ENCODE results near the gene NANS.
"Not testable (repeated sequence)": the region's sequence is repeated elsewhere in the genome, so short reads cannot be mapped to it uniquely, and the experiment has no call there.

Gene NANS

DNA sequence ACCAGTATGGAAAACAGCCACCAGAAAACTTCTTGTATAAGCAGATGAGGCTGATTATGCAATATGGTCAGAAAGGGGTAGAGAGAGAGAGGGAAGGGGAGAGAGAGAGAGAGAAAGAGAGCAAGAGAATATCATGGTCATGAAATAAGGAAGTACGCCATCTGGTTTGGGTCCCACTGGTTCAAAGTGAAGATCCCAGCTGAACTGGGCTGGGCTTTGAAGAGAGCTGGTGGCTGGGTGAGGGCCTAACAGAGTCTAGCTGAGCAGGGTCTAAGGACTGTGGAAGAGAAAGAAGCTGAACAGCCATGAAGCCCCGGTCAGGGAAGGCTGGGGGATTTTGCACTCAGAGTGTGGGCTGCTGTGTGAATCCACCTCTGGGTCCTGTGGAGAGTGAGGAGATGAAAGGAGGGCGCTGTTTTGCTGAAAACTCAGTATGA lies 47.9 kb downstream of the NANS start:
- no peak overlapping the region for H3K27ac ChIP-seq (ENCODE audit: low read length)
- H3K36me3 ChIP-seq (ENCODE audit: control insufficient read depth in 1 of 2, insufficient read depth in 2 of 2, low read length in 2 of 2) = peaks cover 11 to 26% of the 10 kb centered on the region in 2 donors
- H3K9me3 ChIP-seq (ENCODE audit: control insufficient read depth in 1 of 2, low read length in 2 of 2) = peaks cover 0 to 5% of the 10 kb centered on the region in 2 donors
- no peaks in the 10 kb centered on the region for H3K27me3 ChIP-seq (ENCODE audit: low read depth, low read length)
- no peaks in the 10 kb centered on the region for H3K4me1 ChIP-seq (ENCODE audit: control insufficient read depth in 1 of 2, insufficient read depth in 2 of 2, low read length in 2 of 2)
- H3K4me3 ChIP-seq (ENCODE audit: low read depth in 1 of 2, low read length in 2 of 2) = no peak overlapping the region

DNA sequence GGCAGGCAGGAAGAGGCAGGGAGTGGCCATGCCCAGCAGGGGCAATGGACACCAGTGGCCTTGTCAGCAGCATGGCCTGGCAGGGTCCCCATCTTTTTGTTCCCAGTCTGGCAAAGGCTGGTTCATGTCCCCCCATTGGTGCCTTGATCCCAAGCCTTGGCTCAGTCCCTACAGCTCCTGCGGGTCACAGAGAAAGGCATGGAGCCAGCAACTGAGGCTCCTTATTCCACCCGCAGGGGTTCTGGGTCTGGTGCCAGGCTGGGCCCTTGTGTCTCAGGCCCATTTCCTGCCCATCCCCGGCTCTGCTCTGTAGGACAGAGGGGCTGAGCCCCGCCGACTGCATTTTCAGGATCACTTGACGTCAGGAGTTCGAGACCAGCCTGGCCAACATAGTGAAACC lies 48.5 kb downstream of the NANS start:
- peaks cover 0 to 5% of the 10 kb centered on the region in 2 donors for H3K9me3 ChIP-seq (ENCODE audit: control insufficient read depth in 1 of 2, low read length in 2 of 2)
- H3K27me3 ChIP-seq (ENCODE audit: low read depth, low read length) = no peaks in the 10 kb centered on the region
- no peak overlapping the region for H3K27ac ChIP-seq (ENCODE audit: low read length)
- no peaks in the 10 kb centered on the region for H3K4me1 ChIP-seq (ENCODE audit: control insufficient read depth in 1 of 2, insufficient read depth in 2 of 2, low read length in 2 of 2)
- H3K4me3 ChIP-seq (ENCODE audit: low read depth in 1 of 2, low read length in 2 of 2) = no peak overlapping the region
- H3K36me3 ChIP-seq (ENCODE audit: control insufficient read depth in 1 of 2, insufficient read depth in 2 of 2, low read length in 2 of 2) = peaks cover 11 to 32% of the 10 kb centered on the region in 2 donors

- H3K27ac ChIP-seq (ENCODE audit: low read length) = no peak overlapping the region
- H3K36me3 ChIP-seq (ENCODE audit: control insufficient read depth in 1 of 2, insufficient read depth in 2 of 2, low read length in 2 of 2) = peaks cover 11 to 32% of the 10 kb centered on the region in 2 donors
- H3K9me3 ChIP-seq (ENCODE audit: control insufficient read depth in 1 of 2, low read length in 2 of 2) = peaks cover 0 to 5% of the 10 kb centered on the region in 2 donors
- H3K4me3 ChIP-seq (ENCODE audit: low read depth in 1 of 2, low read length in 2 of 2) = no peak overlapping the region
- no peaks in the 10 kb centered on the region for H3K4me1 ChIP-seq (ENCODE audit: control insufficient read depth in 1 of 2, insufficient read depth in 2 of 2, low read length in 2 of 2)
- H3K27me3 ChIP-seq (ENCODE audit: low read depth, low read length) = no peaks in the 10 kb centered on the region
These were observed 51.4 kb downstream of the NANS start for GRCh38 chr9:98107926-98108325.

DNA sequence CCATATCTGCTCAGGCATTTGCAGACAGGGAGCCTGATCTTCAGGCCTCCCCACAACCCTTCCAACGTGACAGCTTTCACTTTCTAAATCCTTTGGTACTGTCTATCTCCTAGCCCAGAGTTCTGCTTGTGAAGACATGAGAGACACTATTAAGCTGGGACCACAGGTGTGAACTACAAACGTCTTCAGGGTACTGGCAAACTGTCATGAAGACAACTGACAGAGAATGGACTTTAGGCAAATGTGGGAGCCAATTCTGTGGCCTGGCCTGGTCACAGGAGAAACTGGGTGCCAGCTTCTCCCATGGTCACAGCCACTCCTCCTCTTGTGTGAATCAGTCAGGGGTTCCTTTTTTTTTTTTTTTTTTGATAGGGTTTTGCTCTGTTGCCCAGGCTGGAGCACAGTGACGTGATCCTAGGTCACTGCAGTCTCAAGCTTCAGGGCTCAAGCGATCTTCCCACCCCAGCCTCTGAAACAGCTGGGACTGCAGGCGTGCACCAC lies 52.0 kb downstream of the NANS start:
- Histone ChIP-seq H3K4me3 (ENCODE audit: low read depth in 1 of 2, low read length in 2 of 2) (no peak overlapping the region), H3K36me3 (ENCODE audit: control insufficient read depth in 1 of 2, insufficient read depth in 2 of 2, low read length in 2 of 2) (peaks cover 11 to 32% of the 10 kb centered on the region in 2 donors), H3K4me1 (ENCODE audit: control insufficient read depth in 1 of 2, insufficient read depth in 2 of 2, low read length in 2 of 2) (no peaks in the 10 kb centered on the region), H3K27me3 (ENCODE audit: low read depth, low read length) (no peaks in the 10 kb centered on the region), H3K9me3 (ENCODE audit: control insufficient read depth in 1 of 2, low read length in 2 of 2) (peaks cover 0 to 5% of the 10 kb centered on the region in 2 donors), H3K27ac (ENCODE audit: low read length) (no peak overlapping the region)

DNA sequence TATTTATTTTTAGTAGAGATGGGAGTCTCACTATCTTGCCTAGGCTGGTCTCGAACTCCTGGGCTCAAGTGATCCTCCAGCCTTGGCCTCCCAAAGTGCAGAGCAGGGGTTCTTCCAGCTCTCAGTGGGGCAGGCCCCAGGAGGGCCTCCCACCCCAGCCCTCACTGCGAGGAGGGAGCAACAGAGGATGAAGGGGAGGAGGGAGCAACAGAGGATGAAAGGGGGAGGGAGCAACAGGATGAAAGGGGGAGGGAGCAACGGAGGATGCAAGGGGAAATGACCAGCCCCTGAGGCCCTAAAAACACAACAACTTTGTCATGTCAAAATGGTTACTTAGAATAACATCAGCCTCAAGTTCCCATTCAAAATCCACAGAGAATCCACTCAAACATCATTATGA lies 52.5 kb downstream of the NANS start:
- peaks cover 7 to 32% of the 10 kb centered on the region in 2 donors for H3K36me3 ChIP-seq (ENCODE audit: control insufficient read depth in 1 of 2, insufficient read depth in 2 of 2, low read length in 2 of 2)
- peaks cover 0 to 5% of the 10 kb centered on the region in 2 donors for H3K9me3 ChIP-seq (ENCODE audit: control insufficient read depth in 1 of 2, low read length in 2 of 2)
- H3K4me1 ChIP-seq (ENCODE audit: control insufficient read depth in 1 of 2, insufficient read depth in 2 of 2, low read length in 2 of 2) = no peaks in the 10 kb centered on the region
- H3K27me3 ChIP-seq (ENCODE audit: low read depth, low read length) = no peaks in the 10 kb centered on the region
- H3K4me3 ChIP-seq (ENCODE audit: low read depth in 1 of 2, low read length in 2 of 2) = no peak overlapping the region
- no peak overlapping the region for H3K27ac ChIP-seq (ENCODE audit: low read length)

DNA sequence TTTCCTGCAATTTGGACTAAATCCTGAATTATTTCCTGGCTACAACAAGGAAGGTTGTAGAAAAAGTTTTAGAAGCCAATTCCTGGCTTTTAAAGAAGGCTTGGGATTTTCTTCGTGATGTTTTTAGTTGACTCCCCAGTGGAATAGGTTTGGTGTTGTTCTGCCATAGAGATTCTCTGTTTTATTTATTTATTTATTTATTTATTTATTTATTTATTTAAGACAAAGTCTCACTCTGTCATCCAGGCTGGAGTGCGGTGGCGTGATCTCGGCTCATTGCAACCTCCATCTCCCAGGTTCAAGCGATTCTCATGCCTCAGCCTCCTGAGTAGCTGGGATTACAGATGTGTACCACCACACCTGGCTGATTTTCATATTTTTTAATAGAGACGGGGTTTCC lies 60.6 kb downstream of the NANS start:
- not testable (repeated sequence) for H3K9me3 ChIP-seq (ENCODE audit: control insufficient read depth in 1 of 2, low read length in 2 of 2); H3K27ac ChIP-seq (ENCODE audit: low read length); H3K36me3 ChIP-seq (ENCODE audit: control insufficient read depth in 1 of 2, insufficient read depth in 2 of 2, low read length in 2 of 2); H3K27me3 ChIP-seq (ENCODE audit: low read depth, low read length); H3K4me3 ChIP-seq (ENCODE audit: low read depth in 1 of 2, low read length in 2 of 2)
- peaks cover 3 to 11% of the 10 kb centered on the region in 2 donors for H3K4me1 ChIP-seq (ENCODE audit: control insufficient read depth in 1 of 2, insufficient read depth in 2 of 2, low read length in 2 of 2)

GRCh38 chr9:98117984-98118639 lies 61.6 kb downstream of the NANS start:
- H3K36me3 ChIP-seq (ENCODE audit: control insufficient read depth in 1 of 2, insufficient read depth in 2 of 2, low read length in 2 of 2) = no peaks in the 10 kb centered on the region
- peak overlapping the region; percentile 78 for H3K27ac ChIP-seq (ENCODE audit: low read length)
- peak overlapping the region; percentile 73 to 90 for H3K4me3 ChIP-seq (ENCODE audit: low read depth in 1 of 2, low read length in 2 of 2)
- no peaks in the 10 kb centered on the region for H3K27me3 ChIP-seq (ENCODE audit: low read depth, low read length)
- no peaks in the 10 kb centered on the region for H3K9me3 ChIP-seq (ENCODE audit: control insufficient read depth in 1 of 2, low read length in 2 of 2)
- H3K4me1 ChIP-seq (ENCODE audit: control insufficient read depth in 1 of 2, insufficient read depth in 2 of 2, low read length in 2 of 2) = peaks cover 3 to 11% of the 10 kb centered on the region in 2 donors

- Histone ChIP-seq H3K36me3 (ENCODE audit: control insufficient read depth in 1 of 2, insufficient read depth in 2 of 2, low read length in 2 of 2) (no peaks in the 10 kb centered on the region), H3K9me3 (ENCODE audit: control insufficient read depth in 1 of 2, low read length in 2 of 2) (no peaks in the 10 kb centered on the region), H3K27me3 (ENCODE audit: low read depth, low read length) (no peaks in the 10 kb centered on the region), H3K27ac (ENCODE audit: low read length) (peak within 1 kb of the TSS; percentile 78), H3K4me1 (ENCODE audit: control insufficient read depth in 1 of 2, insufficient read depth in 2 of 2, low read length in 2 of 2) (peaks cover 3 to 11% of the 10 kb centered on the region in 2 donors), H3K4me3 (ENCODE audit: low read depth in 1 of 2, low read length in 2 of 2) (peak within 1 kb of the TSS; percentile 73 to 90)
These were observed 62.4 kb downstream of the NANS start, which contains the start of gene TRIM14 for GRCh38 chr9:98118640-98119601. Gene TRIM14 (minus strand): TSS chr9:98119222. CDS start chr9:98119188, 34 bp downstream.

- Histone ChIP-seq H3K36me3 (ENCODE audit: control insufficient read depth in 1 of 2, insufficient read depth in 2 of 2, low read length in 2 of 2) (no peaks in the 10 kb centered on the region), H3K4me3 (ENCODE audit: low read depth in 1 of 2, low read length in 2 of 2) (no peak overlapping the region), H3K4me1 (ENCODE audit: control insufficient read depth in 1 of 2, insufficient read depth in 2 of 2, low read length in 2 of 2) (peaks cover 3 to 11% of the 10 kb centered on the region in 2 donors), H3K27ac (ENCODE audit: low read length) (peak overlapping the region; percentile 75), H3K27me3 (ENCODE audit: low read depth, low read length) (no peaks in the 10 kb centered on the region), H3K9me3 (ENCODE audit: control insufficient read depth in 1 of 2, low read length in 2 of 2) (no peaks in the 10 kb centered on the region)
These were observed 63.9 kb downstream of the NANS start for GRCh38 chr9:98120476-98120875.

- peaks cover 3 to 11% of the 10 kb centered on the region in 2 donors for H3K4me1 ChIP-seq (ENCODE audit: control insufficient read depth in 1 of 2, insufficient read depth in 2 of 2, low read length in 2 of 2)
- H3K9me3 ChIP-seq (ENCODE audit: control insufficient read depth in 1 of 2, low read length in 2 of 2) = no peaks in the 10 kb centered on the region
- H3K4me3 ChIP-seq (ENCODE audit: low read depth in 1 of 2, low read length in 2 of 2) = no peak overlapping the region
- H3K27ac ChIP-seq (ENCODE audit: low read length) = peak overlapping the region; percentile 75
- no peaks in the 10 kb centered on the region for H3K27me3 ChIP-seq (ENCODE audit: low read depth, low read length)
- H3K36me3 ChIP-seq (ENCODE audit: control insufficient read depth in 1 of 2, insufficient read depth in 2 of 2, low read length in 2 of 2) = no peaks in the 10 kb centered on the region
These were observed 64.5 kb downstream of the NANS start for GRCh38 chr9:98121058-98121457.

DNA sequence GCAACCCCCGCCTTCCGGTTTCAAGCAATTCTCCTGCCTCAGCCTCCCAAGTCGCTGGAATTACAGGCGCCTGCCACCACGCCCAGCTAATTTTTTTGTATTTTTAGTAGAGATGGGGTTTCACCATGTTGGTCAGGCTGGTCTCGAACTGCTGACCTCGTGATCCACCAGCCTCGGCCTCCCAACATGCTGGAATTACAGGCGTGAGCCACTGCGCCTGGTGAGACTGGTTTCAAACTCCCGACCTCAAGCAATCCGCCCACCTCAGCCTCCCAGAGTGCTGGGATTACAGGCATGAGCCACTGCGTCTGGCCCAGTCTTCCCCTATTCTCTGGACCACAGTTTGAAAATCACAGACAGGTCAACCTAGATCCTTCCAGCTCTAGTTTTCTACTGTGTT lies 67.6 kb downstream of the NANS start:
- not testable (repeated sequence) for H3K36me3 ChIP-seq (ENCODE audit: control insufficient read depth in 1 of 2, insufficient read depth in 2 of 2, low read length in 2 of 2); H3K27ac ChIP-seq (ENCODE audit: low read length); H3K4me3 ChIP-seq (ENCODE audit: low read depth in 1 of 2, low read length in 2 of 2); H3K9me3 ChIP-seq (ENCODE audit: control insufficient read depth in 1 of 2, low read length in 2 of 2); H3K27me3 ChIP-seq (ENCODE audit: low read depth, low read length); H3K4me1 ChIP-seq (ENCODE audit: control insufficient read depth in 1 of 2, insufficient read depth in 2 of 2, low read length in 2 of 2)
